ENCODE results near the gene RAD1. TPM values are rescaled to one million over a fixed set of nuclear protein-coding genes. Genes with fewer than 3 reads are reported as not detected.

RAD1 gene
- total RNA-seq, 1 experiment from 2014 or later, result 24.8 TPM

GRCh38 chr5:34892414-34892813 lies 22.9 kb downstream of the RAD1 start (continued):
- no peak for TF ChIP-seq REST (IDR thresholded peaks at IDR 0.05; ENCODE audit: low read depth)
- TF ChIP-seq FOSL1 (IDR thresholded peaks at IDR 0.05; ENCODE audit: low read depth), result no peak
- TF ChIP-seq CBX3 (IDR thresholded peaks at IDR 0.05; ENCODE audit: low read depth), result no peak
- TF ChIP-seq SIN3A (IDR thresholded peaks at IDR 0.05; ENCODE audit: low read depth), result no peak

- H4K20me1 ChIP-seq (ENCODE audit: insufficient read depth), result no peaks in the 10 kb centered on the region
- H3K4me2 ChIP-seq (ENCODE audit: low read length), result no peak overlapping the region
- H3K27me3 ChIP-seq (ENCODE audit: insufficient read depth, low read length), result no peaks in the 10 kb centered on the region
- no peaks in the 10 kb centered on the region for H3K9me3 ChIP-seq (ENCODE audit: control insufficient read depth in 1 of 2, insufficient read depth in 1 of 2, low read depth in 1 of 2, low read length in 2 of 2)
- no peak overlapping the region for H2AFZ ChIP-seq (ENCODE audit: low read depth, low read length, poor library complexity, severe bottlenecking)
- intact Hi-C loops (cut with micrococcal nuclease), result loop anchor here (10.0 kb wide), 1 partner anchor 237 kb away; the partner anchor contains the start of gene RAI14
- no peaks in the 10 kb centered on the region for H3K36me3 ChIP-seq (ENCODE audit: control insufficient read depth in 1 of 2, insufficient read depth in 2 of 2, low read length in 2 of 2)
- ATAC-seq (no peak), DNase-seq (ENCODE audit: low read depth, low spot score) (no peak)
- H3K79me2 ChIP-seq (ENCODE audit: insufficient read depth, low read length), result no peaks in the 10 kb centered on the region
- no peak overlapping the region for H3K27ac ChIP-seq (ENCODE audit: low read depth, low read length)
- H3K4me1 ChIP-seq (ENCODE audit: control insufficient read depth in 1 of 2, insufficient read depth in 2 of 2, low read length in 2 of 2), result no peaks in the 10 kb centered on the region
- no peaks in the 10 kb centered on the region for H3K9me2 ChIP-seq (ENCODE audit: insufficient read depth)
- CTCF ChIA-PET, result no interaction called here
- POLR2A ChIA-PET, result no interaction called here
- RAD21 ChIA-PET (ENCODE audit: low non-redundant PET in 1 of 2, low total read pairs in 2 of 2, uncharacterized antibody in 2 of 2, unreplicated experiment in 2 of 2), result no interaction called here
- TF ChIP-seq ZBTB33 (IDR thresholded peaks at IDR 0.05; ENCODE audit: extremely low read depth, insufficient replicate concordance, low read length) (no peak), TCF7L2 (IDR thresholded peaks at IDR 0.05; ENCODE audit: borderline replicate concordance, extremely low read depth, insufficient read depth, insufficient read length) (no peak), FOSL1 (IDR thresholded peaks at IDR 0.05; ENCODE audit: low read depth) (no peak), ZNF274 (IDR thresholded peaks at IDR 0.05; ENCODE audit: low read depth, low read length) (no peak)
- no peak overlapping the region for H3K9ac ChIP-seq (ENCODE audit: low read length)
- H3K4me3 ChIP-seq (replicated peaks in 1 of 2; ENCODE audit: low read depth in 1 of 2, low read length in 2 of 2), result no peak overlapping the region
- BruUV-seq (replicated peaks), result no TSS peak
These were observed 23.3 kb downstream of the RAD1 start for GRCh38 chr5:34891981-34892380.

Measured in HCT116 (cell line).